Measurements from ENCODE around the gene AUTS2. TPM values are rescaled to one million over a fixed set of nuclear protein-coding genes. Genes with fewer than 3 reads are reported as not detected.
A peak's percentile ranks its signal among the peaks of the same experiment; 100 is the strongest.

The AUTS2 gene
- polyA plus RNA-seq, 1 donor from 2014 or later, result 8.9 TPM

GRCh38 chr7:70676243-70676642 is 1078.0 kb downstream of the AUTS2 start:
- no peak overlapping the region for H3K27ac Mint-ChIP-seq
- no peaks in the 10 kb centered on the region for H3K27me3 Mint-ChIP-seq
- H3K4me3 Mint-ChIP-seq, result no peak overlapping the region
- no peaks in the 10 kb centered on the region for H3K9me3 Mint-ChIP-seq
- peaks cover 0 to 14% (median 5%) of the 10 kb centered on the region in 3 donors for H3K4me1 Mint-ChIP-seq
- H3K36me3 Mint-ChIP-seq, result peaks cover 7% of the 10 kb centered on the region

GRCh38 chr7:70678621-70679251 is 1080.5 kb downstream of the AUTS2 start:
- Mint-ChIP-seq H3K9me3 (peaks cover 0 to 3% (median 0%) of the 10 kb centered on the region in 3 donors), H3K4me3 (peak overlapping the region in 1 of 4 donors; percentile 47), H3K27ac (no peak overlapping the region), H3K27me3 (no peaks in the 10 kb centered on the region), H3K36me3 (peaks cover under 1% of the 10 kb centered on the region), H3K4me1 (peaks cover 9 to 19% (median 12%) of the 10 kb centered on the region in 3 donors)

- Mint-ChIP-seq H3K4me3 (peak overlapping the region in 2 of 4 donors; percentile 34 to 68), H3K27ac (no peak overlapping the region), H3K4me1 (peaks cover 9 to 19% (median 12%) of the 10 kb centered on the region in 3 donors), H3K9me3 (peaks cover 0 to 3% (median 0%) of the 10 kb centered on the region in 3 donors), H3K36me3 (no peaks in the 10 kb centered on the region), H3K27me3 (no peaks in the 10 kb centered on the region)
Observed at GRCh38 chr7:70679661-70680060, 1081.4 kb downstream of the AUTS2 start.

GRCh38 chr7:70680306-70680705 is 1082.0 kb downstream of the AUTS2 start:
- no peak overlapping the region for H3K27ac Mint-ChIP-seq
- peaks cover 9 to 19% (median 12%) of the 10 kb centered on the region in 3 donors for H3K4me1 Mint-ChIP-seq
- no peaks in the 10 kb centered on the region for H3K27me3 Mint-ChIP-seq
- no peaks in the 10 kb centered on the region for H3K36me3 Mint-ChIP-seq
- no peak overlapping the region for H3K4me3 Mint-ChIP-seq
- H3K9me3 Mint-ChIP-seq, result peaks cover 0 to 3% (median 0%) of the 10 kb centered on the region in 3 donors

- no peak overlapping the region for H3K4me3 Mint-ChIP-seq
- peaks cover 9 to 19% (median 12%) of the 10 kb centered on the region in 3 donors for H3K4me1 Mint-ChIP-seq
- no peaks in the 10 kb centered on the region for H3K27me3 Mint-ChIP-seq
- H3K9me3 Mint-ChIP-seq, result peaks cover 0 to 3% (median 0%) of the 10 kb centered on the region in 3 donors
- no peaks in the 10 kb centered on the region for H3K36me3 Mint-ChIP-seq
- peak overlapping the region in 1 of 3 donors; percentile 87 for H3K27ac Mint-ChIP-seq
Observed at GRCh38 chr7:70680743-70681468, 1082.6 kb downstream of the AUTS2 start.

GRCh38 chr7:70681469-70682350 is 1083.4 kb downstream of the AUTS2 start:
- H3K9me3 Mint-ChIP-seq, result peaks cover 0 to 3% (median 0%) of the 10 kb centered on the region in 3 donors
- no peaks in the 10 kb centered on the region for H3K36me3 Mint-ChIP-seq
- peak overlapping the region; percentile 21 to 92 (median 70) for H3K4me3 Mint-ChIP-seq
- peaks cover 9 to 19% (median 12%) of the 10 kb centered on the region in 3 donors for H3K4me1 Mint-ChIP-seq
- H3K27ac Mint-ChIP-seq, result peak overlapping the region in 1 of 3 donors; percentile 87
- H3K27me3 Mint-ChIP-seq, result no peaks in the 10 kb centered on the region

DNA sequence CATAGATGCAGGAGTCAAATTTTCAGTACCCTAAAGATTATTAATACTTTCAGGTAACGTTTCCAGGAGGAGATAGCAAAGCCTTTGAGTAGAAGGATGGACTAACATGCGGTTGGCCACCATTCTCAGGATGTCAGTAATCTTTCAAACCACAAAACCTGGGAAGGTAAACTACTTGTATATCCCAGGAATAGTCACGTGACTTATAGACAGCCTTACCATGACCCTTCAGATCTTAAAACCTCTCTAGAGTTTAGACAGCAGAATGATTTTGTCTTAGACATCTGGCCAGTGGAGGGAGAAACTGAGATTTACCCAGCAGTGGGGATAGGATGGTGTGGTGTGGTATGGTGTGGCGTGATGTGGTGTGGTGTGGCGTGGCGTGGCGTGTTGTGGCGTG is 1085.9 kb downstream of the AUTS2 start:
- H3K36me3 Mint-ChIP-seq, result no peaks in the 10 kb centered on the region
- H3K27me3 Mint-ChIP-seq, result peaks cover 4% of the 10 kb centered on the region
- no peak overlapping the region for H3K4me3 Mint-ChIP-seq
- peaks cover 8 to 16% (median 9%) of the 10 kb centered on the region in 3 donors for H3K4me1 Mint-ChIP-seq
- peaks cover 0 to 3% (median 0%) of the 10 kb centered on the region in 3 donors for H3K9me3 Mint-ChIP-seq
- no peak overlapping the region for H3K27ac Mint-ChIP-seq

GRCh38 chr7:70693321-70693685 is 1095.0 kb downstream of the AUTS2 start:
- Mint-ChIP-seq H3K9me3 (no peaks in the 10 kb centered on the region), H3K27me3 (peaks cover 30% of the 10 kb centered on the region), H3K27ac (peak overlapping the region in 1 of 3 donors; percentile 77), H3K4me1 (peaks cover 9 to 16% (median 13%) of the 10 kb centered on the region in 3 donors), H3K36me3 (no peaks in the 10 kb centered on the region), H3K4me3 (peak overlapping the region; percentile 75 to 79 (median 77))

GRCh38 chr7:70693686-70694433 is 1095.6 kb downstream of the AUTS2 start:
- H3K9me3 Mint-ChIP-seq, result no peaks in the 10 kb centered on the region
- peak overlapping the region in 1 of 3 donors; percentile 77 for H3K27ac Mint-ChIP-seq
- peaks cover 9 to 16% (median 13%) of the 10 kb centered on the region in 3 donors for H3K4me1 Mint-ChIP-seq
- peak overlapping the region; percentile 75 to 79 (median 77) for H3K4me3 Mint-ChIP-seq
- H3K27me3 Mint-ChIP-seq, result peaks cover 30% of the 10 kb centered on the region
- no peaks in the 10 kb centered on the region for H3K36me3 Mint-ChIP-seq

- Mint-ChIP-seq H3K27ac (no peak overlapping the region), H3K9me3 (no peaks in the 10 kb centered on the region), H3K36me3 (no peaks in the 10 kb centered on the region), H3K4me1 (peaks cover 9 to 16% (median 13%) of the 10 kb centered on the region in 3 donors), H3K4me3 (peak overlapping the region; percentile 67 to 94 (median 84)), H3K27me3 (peaks cover 30% of the 10 kb centered on the region)
Observed at GRCh38 chr7:70694434-70694970, 1096.2 kb downstream of the AUTS2 start.

- H3K27me3 Mint-ChIP-seq, result peaks cover 30% of the 10 kb centered on the region
- peak overlapping the region in 2 of 3 donors; percentile 58 to 65 for H3K27ac Mint-ChIP-seq
- no peaks in the 10 kb centered on the region for H3K36me3 Mint-ChIP-seq
- peaks cover 9 to 16% (median 13%) of the 10 kb centered on the region in 3 donors for H3K4me1 Mint-ChIP-seq
- peak overlapping the region; percentile 81 to 98 (median 96) for H3K4me3 Mint-ChIP-seq
- H3K9me3 Mint-ChIP-seq, result no peaks in the 10 kb centered on the region
Observed at GRCh38 chr7:70694971-70695794, 1096.9 kb downstream of the AUTS2 start.

DNA sequence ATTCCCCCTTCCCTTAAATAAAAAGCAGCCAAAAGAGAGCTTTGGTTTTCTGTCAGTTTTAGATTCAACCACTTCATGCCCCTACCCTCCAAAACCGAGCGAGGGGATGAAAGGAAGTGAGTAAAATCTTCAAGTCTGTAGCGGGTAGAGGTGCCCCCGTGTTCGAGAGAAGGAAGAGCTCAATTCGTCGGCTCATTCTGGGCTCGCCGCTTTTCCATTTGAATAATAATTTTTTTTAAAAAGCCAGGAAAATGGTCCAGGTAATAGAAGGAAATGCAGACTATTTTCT is 1097.5 kb downstream of the AUTS2 start:
- peak overlapping the region; percentile 31 to 65 (median 58) for H3K27ac Mint-ChIP-seq

GRCh38 chr7:70696201-70696754 is 1098.0 kb downstream of the AUTS2 start:
- peak overlapping the region in 3 of 4 donors; percentile 60 to 98 (median 98) for H3K4me3 Mint-ChIP-seq
- peaks cover 30% of the 10 kb centered on the region for H3K27me3 Mint-ChIP-seq
- H3K27ac Mint-ChIP-seq, result peak overlapping the region in 1 of 3 donors; percentile 65
- no peaks in the 10 kb centered on the region for H3K9me3 Mint-ChIP-seq
- peaks cover 9 to 16% (median 13%) of the 10 kb centered on the region in 3 donors for H3K4me1 Mint-ChIP-seq
- H3K36me3 Mint-ChIP-seq, result no peaks in the 10 kb centered on the region

More for the DNA sequence above, 1097.5 kb downstream of the AUTS2 start:
- H3K9me3 Mint-ChIP-seq, result no peaks in the 10 kb centered on the region
- no peaks in the 10 kb centered on the region for H3K36me3 Mint-ChIP-seq
- peak overlapping the region; percentile 81 to 98 (median 96) for H3K4me3 Mint-ChIP-seq
- H3K27me3 Mint-ChIP-seq, result peaks cover 30% of the 10 kb centered on the region
- peaks cover 9 to 16% (median 13%) of the 10 kb centered on the region in 3 donors for H3K4me1 Mint-ChIP-seq

All from IgD-negative memory B cell (primary cell).